PFSK-1 (cell line): ENCODE results near the gene GABARAPL2.

Experiments
- FOXP2 ChIP-seq: optimal IDR thresholded peaks from 2 replicates; pipeline ENCODE3; 2011; ENCODE audit warnings: borderline replicate concordance, control low read depth, inconsistent platforms; ENCODE audit not compliant: insufficient read depth; ENCODE audit errors: extremely low read length, extremely low read depth
- POLR2AphosphoS5 ChIP-seq: IDR thresholded peaks from 2 replicates; pipeline ENCODE4 v1.6.1; 2012; ENCODE audit warnings: low read depth, mild to moderate bottlenecking, control low read depth, low read length, moderate library complexity
- TAF1 ChIP-seq: IDR thresholded peaks from 2 replicates; pipeline ENCODE4 v1.6.1; 2012; ENCODE audit warnings: low read length, control low read depth, borderline replicate concordance; ENCODE audit not compliant: insufficient read depth

DNA sequence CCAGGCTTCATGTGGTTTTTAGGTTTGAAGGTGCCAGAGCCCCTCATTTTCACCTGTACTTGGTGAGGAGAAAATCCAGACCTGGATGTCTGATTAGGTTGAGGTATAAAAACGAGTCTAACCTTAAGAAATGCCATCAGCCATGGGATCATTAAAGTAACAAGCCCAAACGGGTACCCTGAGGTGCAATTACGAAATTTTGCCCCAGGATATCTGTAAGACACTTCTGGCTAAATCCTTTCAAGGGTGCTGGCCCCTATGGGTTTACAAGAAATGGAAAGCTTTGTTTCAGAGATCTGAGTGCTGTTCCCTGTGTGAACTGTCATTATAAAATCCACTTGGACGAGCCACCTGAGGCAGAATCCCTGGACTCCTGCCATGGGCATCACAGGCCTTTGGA is 37.1 kb downstream of the GABARAPL2 start:
- TF ChIP-seq POLR2AphosphoS5 (no peak), TAF1 (no peak), FOXP2 (no peak)
